SK-N-SH (cell line): Measurements from ENCODE around the gene CNPY4. TPM values are rescaled to one million over a fixed set of nuclear protein-coding genes. Genes with fewer than 3 reads are reported as not detected.

Source experiments
- CTCF ChIA-PET: fragments of 300-600, 350-600 bp; formaldehyde crosslinking; extraction: SDS; loops from one replicate; lab custom pipeline; 2021; lab: Yijun Ruan, JAX
- POLR2A ChIA-PET: fragments of 350-600 bp; sonication (Branson Sonifier 250); formaldehyde crosslinking; extraction: SDS; loops from one replicate; lab custom pipeline; 2020; ENCODE audit warnings: antibody characterized with exemption, inconsistent platforms; lab: Yijun Ruan, JAX
- DNase-seq: peaks from one replicate; pipeline ENCODE4 v3.0.0; 2012
- H2AFZ ChIP-seq: fragments of 200-600 bp; sonication (generic); 2 replicates; pipeline ENCODE4 v1.8.1; 2016; ENCODE audit warnings: antibody characterized with exemption, mild to moderate bottlenecking, low read depth
- H3F3A ChIP-seq: fragments of 200-600 bp; sonication (generic); replicated peaks from 2 replicates; pipeline ENCODE3; 2016; ENCODE audit warnings: antibody characterized with exemption, mild to moderate bottlenecking; ENCODE audit not compliant: insufficient read depth
- H3K27ac ChIP-seq, 2 experiments: fragments of 200-500 bp in 1 of 2; fragments of 200-600 bp in 1 of 2; sonication (Bioruptor generic) in 1 of 2; sonication (generic), shearing (Covaris generic) in 1 of 2; 2 replicates each; pipeline versions ENCODE4 v1.5.1 to v1.6.1; 2014 to 2016; ENCODE audit warnings: low read depth in 2 of 2, inconsistent platforms in 1 of 2, low read length in 1 of 2, mild to moderate bottlenecking in 1 of 2, mixed read lengths in 1 of 2
- H3K27me3 ChIP-seq: fragments of 200-600 bp; sonication (generic), shearing (Covaris generic); 2 replicates; pipeline ENCODE4 v1.6.1; 2016; ENCODE audit warnings: mixed run types; ENCODE audit not compliant: insufficient read depth
- H3K36me3 ChIP-seq, 2 experiments: fragments of 200-500 bp in 1 of 2; fragments of 200-600 bp in 1 of 2; sonication (Bioruptor generic) in 1 of 2; sonication (generic) in 1 of 2; replicated peaks in 1 of 2; 2 replicates each; pipeline versions ENCODE3 to v1.5.1; 2014 to 2016; ENCODE audit warnings: low read length in 1 of 2, mild to moderate bottlenecking in 1 of 2; ENCODE audit not compliant: insufficient read depth in 2 of 2, control insufficient read depth in 1 of 2
- H3K4me1 ChIP-seq, 2 experiments: fragments of 200-500 bp in 1 of 2; fragments of 200-600 bp in 1 of 2; sonication (Bioruptor generic) in 1 of 2; sonication (generic), shearing (Covaris generic) in 1 of 2; 2 replicates each; pipeline versions ENCODE4 v1.5.1 to v1.6.1; 2014 to 2016; ENCODE audit warnings: low read depth in 1 of 2, low read length in 1 of 2, mixed run types in 1 of 2; ENCODE audit not compliant: insufficient read depth in 2 of 2, control insufficient read depth in 1 of 2
- H3K4me2 ChIP-seq: fragments of 200-600 bp; sonication (generic), shearing (Covaris generic); 2 replicates; pipeline ENCODE4 v1.6.1; 2017; ENCODE audit warnings: mixed run types
- H3K4me3 ChIP-seq, 2 experiments: fragments of 200-500 bp in 1 of 2; fragments of 200-600 bp in 1 of 2; sonication (Bioruptor generic) in 1 of 2; sonication (generic), shearing (Covaris generic) in 1 of 2; 2 replicates each; pipeline versions ENCODE4 v1.5.1 to v1.8.1; 2014 to 2016; ENCODE audit warnings: low read depth in 2 of 2, inconsistent platforms in 1 of 2, low read length in 1 of 2, mild to moderate bottlenecking in 1 of 2, mixed read lengths in 1 of 2, moderate library complexity in 1 of 2
- H3K79me2 ChIP-seq: fragments of 200-600 bp; sonication (generic); 2 replicates; pipeline ENCODE4 v1.8.1; 2017; ENCODE audit warnings: mild to moderate bottlenecking; ENCODE audit not compliant: insufficient read depth
- H3K9ac ChIP-seq: fragments of 200-600 bp; sonication (generic); 2 replicates; pipeline ENCODE4 v1.6.1; 2017; ENCODE audit warnings: mixed run types
- H3K9me2 ChIP-seq: fragments of 200-600 bp; sonication (generic); 2 replicates; pipeline ENCODE4 v1.6.1; 2017; ENCODE audit warnings: mixed run types
- H3K9me3 ChIP-seq: fragments of 200-600 bp; sonication (generic); 2 replicates; pipeline ENCODE4 v1.6.1; 2017; ENCODE audit warnings: mixed run types, mild to moderate bottlenecking, moderate library complexity
- H4K20me1 ChIP-seq: fragments of 200-600 bp; sonication (generic); 2 replicates; pipeline ENCODE4 v1.6.1; 2017; ENCODE audit warnings: mild to moderate bottlenecking, mixed run types; ENCODE audit not compliant: insufficient read depth
- ELF1 ChIP-seq: IDR thresholded peaks from 2 replicates; pipeline ENCODE4 v1.4.0; 2012
- FOSL2 ChIP-seq: IDR thresholded peaks from 2 replicates; pipeline ENCODE4 v1.4.0; 2012; ENCODE audit warnings: low read depth, mild to moderate bottlenecking, moderate library complexity, borderline replicate concordance
- FOXJ3 ChIP-seq: sonication (generic); formaldehyde crosslinking; IDR thresholded peaks from 2 replicates; pipeline ENCODE4 v1.5.1; 2020; ENCODE audit warnings: mild to moderate bottlenecking, missing genetic modification reagents
- GABPA ChIP-seq: IDR thresholded peaks from 2 replicates; pipeline ENCODE4 v1.4.0; 2012; ENCODE audit warnings: low read depth, mild to moderate bottlenecking
- IRF3 ChIP-seq: fragments of 150-350 bp; IDR thresholded peaks from 2 replicates; pipeline ENCODE4 v1.6.1; 2016; ENCODE audit warnings: mild to moderate bottlenecking, low read depth, low read length
- JUND ChIP-seq: IDR thresholded peaks from 2 replicates; pipeline ENCODE4 v1.4.0; 2012
- MXI1 ChIP-seq: IDR thresholded peaks from 2 replicates; pipeline ENCODE4 v1.6.1; 2012; ENCODE audit warnings: mild to moderate bottlenecking, low read depth, low read length, improper control_type of control experiment
- PBX3 ChIP-seq: IDR thresholded peaks from 2 replicates; pipeline ENCODE4; 2012
- REST ChIP-seq: IDR thresholded peaks from 2 replicates; pipeline ENCODE4 v1.6.1; 2012; ENCODE audit warnings: mild to moderate bottlenecking, low read depth, low read length, moderate library complexity
- RXRA ChIP-seq: IDR thresholded peaks from 2 replicates; pipeline ENCODE4 v1.4.0; 2012; ENCODE audit warnings: low read depth, mild to moderate bottlenecking, borderline replicate concordance
- SMC3 ChIP-seq: IDR thresholded peaks from 2 replicates; pipeline ENCODE4 v1.6.1; 2012; ENCODE audit warnings: low read depth, low read length, improper control_type of control experiment
- TAF1 ChIP-seq: IDR thresholded peaks from 2 replicates; pipeline ENCODE4 v1.6.1; 2012; ENCODE audit warnings: low read depth, mild to moderate bottlenecking, low read length, moderate library complexity, borderline replicate concordance
- TCF12 ChIP-seq: IDR thresholded peaks from 2 replicates; pipeline ENCODE4 v1.4.0; 2012
- TEAD4 ChIP-seq: IDR thresholded peaks from 2 replicates; pipeline ENCODE4 v1.4.0; 2012; ENCODE audit warnings: mild to moderate bottlenecking, borderline replicate concordance; ENCODE audit not compliant: insufficient read depth
- WGBS: methylation state at CpG from one replicate; pipeline ENCODE4 v1.1.6; 2017; ENCODE audit warnings: low lambda C conversion rate; 5-methylcytosine and 5-hydroxymethylcytosine counted together
- polyA plus RNA-seq, 3 experiments: library from polyadenylated mRNA; depleted of rRNA; stranded (reverse); fragments of >200 nt; gene quantifications; 2 replicates each; pipeline ENCODE4 v1.2.3, GENCODE V29; 2012
- TF ChIP-seq, protein P1 (sequence below): IDR thresholded peaks from 2 replicates; pipeline ENCODE4 v1.4.0; 2012; ENCODE audit warnings: low read depth
- TF ChIP-seq, protein P2 (sequence below): fragments of 150-350 bp; IDR thresholded peaks from 2 replicates; pipeline ENCODE4 v1.6.1; 2017; ENCODE audit warnings: antibody characterized with exemption, low read length, low read depth, borderline replicate concordance

CNPY4 gene
- polyA plus RNA-seq, 1 of the 3 experiments (the other 2 are of a cell fraction): 52.0 TPM

GRCh38 chr7:100159099-100159623, 39.7 kb downstream of the CNPY4 start:
- peak; percentile 39 for DNase-seq
- no peaks in the 10 kb centered on the region for H3K9me2 ChIP-seq
- peak overlapping the region; percentile 100 for H3K4me2 ChIP-seq
- ChIA-PET CTCF (interaction anchor here (0.7 to 3.2 kb wide), 8 partner anchors 9 to 77 kb away, joined by 3 to 16 read pairs (median 4); partner anchors contain the start of genes GAL3ST4, GPC2, LAMTOR4 and STAG3), POLR2A (interaction anchor here (0.6 to 4.3 kb wide), 2 partner anchors 9 to 11 kb away, joined by 4 to 25 read pairs; partner anchors contain the start of genes GAL3ST4 and LAMTOR4)
- H3K4me1 ChIP-seq: peaks cover 11 to 19% of the 10 kb centered on the region in 2 experiments; a peak in 2 of 4 replicates
- H3K79me2 ChIP-seq: peaks cover 40% of the 10 kb centered on the region
- peaks cover 21 to 28% of the 10 kb centered on the region in 2 experiments for H3K36me3 ChIP-seq
- H3K4me3 ChIP-seq: peak overlapping the region; percentile 87 to 93
- no peaks in the 10 kb centered on the region for H3K9me3 ChIP-seq
- H3K9ac ChIP-seq: peak overlapping the region; percentile 85
- TF ChIP-seq TAF1 (no peak), IRF3 (no peak), RXRA (no peak), TCF12 (no peak), JUND (no peak), ELF1 (no peak), FOXJ3 (CRISPR knock-in tag) (no peak), TEAD4 (no peak), REST (no peak), FOSL2 (no peak), SMC3 (no peak), GABPA (no peak), PBX3 (no peak), MXI1 (no peak)
- TF ChIP-seq, protein P1, sequence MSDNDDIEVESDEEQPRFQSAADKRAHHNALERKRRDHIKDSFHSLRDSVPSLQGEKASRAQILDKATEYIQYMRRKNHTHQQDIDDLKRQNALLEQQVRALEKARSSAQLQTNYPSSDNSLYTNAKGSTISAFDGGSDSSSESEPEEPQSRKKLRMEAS: no peak
- TF ChIP-seq, protein P2, sequence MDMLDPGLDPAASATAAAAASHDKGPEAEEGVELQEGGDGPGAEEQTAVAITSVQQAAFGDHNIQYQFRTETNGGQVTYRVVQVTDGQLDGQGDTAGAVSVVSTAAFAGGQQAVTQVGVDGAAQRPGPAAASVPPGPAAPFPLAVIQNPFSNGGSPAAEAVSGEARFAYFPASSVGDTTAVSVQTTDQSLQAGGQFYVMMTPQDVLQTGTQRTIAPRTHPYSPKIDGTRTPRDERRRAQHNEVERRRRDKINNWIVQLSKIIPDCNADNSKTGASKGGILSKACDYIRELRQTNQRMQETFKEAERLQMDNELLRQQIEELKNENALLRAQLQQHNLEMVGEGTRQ: no peak
- H3K27ac ChIP-seq: peak overlapping the region; percentile 36 to 62; a peak in 3 of 4 replicates
- H4K20me1 ChIP-seq: peaks cover 20% of the 10 kb centered on the region
- H3K27me3 ChIP-seq: no peaks in the 10 kb centered on the region
- peak overlapping the region; percentile 83 for H2AFZ ChIP-seq
- 87% methylated on average over 7 of the region's 7 CpGs for WGBS
- H3F3A ChIP-seq: peaks cover 5% of the 10 kb centered on the region
